H9 (cell line): ENCODE measurements around the gene ELOVL3. TPM values are rescaled to one million over a fixed set of nuclear protein-coding genes. Genes with fewer than 3 reads are reported as not detected.

ENCODE experiments used
- DNase-seq: peaks from one replicate; pipeline ENCODE4 v3.0.0-alpha.2; 2017
- H2AFZ ChIP-seq: one replicate; pipeline ENCODE4 v1.6.1; 2013; ENCODE audit warnings: mild to moderate bottlenecking, low read length, control low read depth, moderate library complexity
- H2AK5ac ChIP-seq: 2 replicates; pipeline ENCODE4 v1.6.1; 2013; ENCODE audit warnings: low read length, control low read depth, mixed read lengths; ENCODE audit not compliant: insufficient read length
- H2BK120ac ChIP-seq: one replicate; pipeline ENCODE4 v1.6.1; 2013; ENCODE audit warnings: low read depth, mild to moderate bottlenecking, low read length, control low read depth, inconsistent platforms; ENCODE audit not compliant: poor library complexity, severe bottlenecking
- H2BK12ac ChIP-seq: 2 replicates; pipeline ENCODE4 v1.6.1; 2013; ENCODE audit warnings: low read length, control low read depth, mixed read lengths, low read depth; ENCODE audit not compliant: insufficient read length
- H2BK15ac ChIP-seq: 2 replicates; pipeline ENCODE4 v1.6.1; 2013; ENCODE audit warnings: low read depth, low read length, control low read depth
- H2BK20ac ChIP-seq: one replicate; pipeline ENCODE4 v1.6.1; 2013; ENCODE audit warnings: low read depth, mild to moderate bottlenecking, low read length, control low read depth, inconsistent platforms; ENCODE audit not compliant: poor library complexity, severe bottlenecking
- H2BK5ac ChIP-seq: 2 replicates; pipeline ENCODE4 v1.6.1; 2013; ENCODE audit warnings: low read length, control low read depth, mixed read lengths; ENCODE audit not compliant: insufficient read length
- H3K14ac ChIP-seq: 2 replicates; pipeline ENCODE4 v1.6.1; 2013; ENCODE audit warnings: low read length, control low read depth; ENCODE audit not compliant: insufficient read depth
- H3K18ac ChIP-seq: 2 replicates; pipeline ENCODE4 v1.6.1; 2013; ENCODE audit warnings: low read depth, mild to moderate bottlenecking, mixed read lengths, low read length, control low read depth; ENCODE audit not compliant: insufficient read length
- H3K23ac ChIP-seq: 2 replicates; pipeline ENCODE4 v1.6.1; 2013; ENCODE audit warnings: low read length, control low read depth, mixed read lengths, low read depth; ENCODE audit not compliant: insufficient read length
- H3K23me2 ChIP-seq: 2 replicates; pipeline ENCODE4 v1.6.1; 2013; ENCODE audit warnings: low read depth, mild to moderate bottlenecking, mixed read lengths, low read length, control low read depth; ENCODE audit not compliant: insufficient read length, poor library complexity, severe bottlenecking
- H3K27ac ChIP-seq: 2 replicates; pipeline ENCODE4 v1.5.1; 2013; ENCODE audit warnings: low read length, control low read depth, mixed read lengths, low read depth; ENCODE audit not compliant: insufficient read length
- H3K27me3 ChIP-seq: 2 replicates; pipeline ENCODE4 v1.6.1; 2013; ENCODE audit warnings: low read length, control low read depth, inconsistent platforms; ENCODE audit not compliant: insufficient read depth
- H3K4ac ChIP-seq: 2 replicates; pipeline ENCODE4 v1.6.1; 2013; ENCODE audit warnings: low read depth, mild to moderate bottlenecking, control low read depth, inconsistent platforms, low read length, moderate library complexity
- H3K4me1 ChIP-seq: 2 replicates; pipeline ENCODE4 v1.6.1; 2013; ENCODE audit warnings: low read length, control low read depth, inconsistent platforms; ENCODE audit not compliant: insufficient read depth
- H3K4me2 ChIP-seq: 2 replicates; pipeline ENCODE4 v1.6.1; 2013; ENCODE audit warnings: low read length, control low read depth, mixed read lengths; ENCODE audit not compliant: insufficient read length, insufficient read depth
- H3K56ac ChIP-seq: 2 replicates; pipeline ENCODE4 v1.6.1; 2013; ENCODE audit warnings: low read depth, mild to moderate bottlenecking, mixed read lengths, low read length, control low read depth; ENCODE audit not compliant: insufficient read length
- H3K79me1 ChIP-seq: 2 replicates; pipeline ENCODE4 v1.6.1; 2013; ENCODE audit warnings: low read depth, mild to moderate bottlenecking, moderate library complexity, low read length, control low read depth, inconsistent platforms; ENCODE audit not compliant: insufficient read depth, poor library complexity, severe bottlenecking
- H3K79me2 ChIP-seq: 2 replicates; pipeline ENCODE4 v1.6.1; 2013; ENCODE audit warnings: low read length, control low read depth, inconsistent platforms; ENCODE audit not compliant: insufficient read depth
- H3K9ac ChIP-seq: 2 replicates; pipeline ENCODE4 v1.6.1; 2013; ENCODE audit warnings: low read length, control low read depth, mixed read lengths; ENCODE audit not compliant: insufficient read length; ENCODE audit errors: extremely low read depth
- H3K9me3 ChIP-seq: one replicate; pipeline ENCODE4 v1.6.1; 2013; ENCODE audit warnings: low read depth, low read length, inconsistent platforms; ENCODE audit not compliant: control insufficient read depth
- H3T11ph ChIP-seq: one replicate; pipeline ENCODE4 v1.6.1; 2013; ENCODE audit warnings: mild to moderate bottlenecking, low read length, control low read depth, inconsistent platforms
- H4K20me1 ChIP-seq: one replicate; pipeline ENCODE4 v1.6.1; 2013; ENCODE audit not compliant: control insufficient read depth, insufficient read length, insufficient read depth
- H4K5ac ChIP-seq: 2 replicates; pipeline ENCODE4 v1.6.1; 2013; ENCODE audit warnings: low read depth, mild to moderate bottlenecking, mixed read lengths, low read length, control low read depth; ENCODE audit not compliant: insufficient read length
- H4K8ac ChIP-seq: replicated peaks from 2 replicates; pipeline ENCODE4 v1.6.1; 2013; ENCODE audit warnings: low read length, control low read depth, mixed read lengths, low read depth; ENCODE audit not compliant: insufficient read length
- H4K91ac ChIP-seq: 2 replicates; pipeline ENCODE4 v1.6.1; 2013; ENCODE audit warnings: low read depth, mild to moderate bottlenecking, moderate library complexity, mixed read lengths, low read length, control low read depth; ENCODE audit not compliant: insufficient read length
- H3K27ac Mint-ChIP-seq, 3 experiments: 2 replicates in 2 of 3; 3 replicates in 1 of 3; pipeline ENCODE4 v1.8.0; 2020 to 2021; ENCODE audit warnings: mixed read lengths in 3 of 3, mild to moderate bottlenecking in 1 of 3, moderate library complexity in 1 of 3
- H3K27me3 Mint-ChIP-seq: 2 replicates; pipeline ENCODE4 v1.8.0; 2021; ENCODE audit warnings: low read depth, mild to moderate bottlenecking, moderate library complexity, mixed read lengths
- H3K36me3 Mint-ChIP-seq, 3 experiments: 2 replicates in 2 of 3; 3 replicates in 1 of 3; pipeline ENCODE4 v1.8.0; 2020 to 2021; ENCODE audit warnings: low read depth in 3 of 3, mixed read lengths in 3 of 3; ENCODE audit not compliant: insufficient read depth in 1 of 3
- H3K4me1 Mint-ChIP-seq, 2 experiments: 2 replicates each; pipeline ENCODE4 v1.8.0; 2020; ENCODE audit warnings: mixed read lengths in 2 of 2
- H3K4me3 Mint-ChIP-seq, 2 experiments: 2 replicates in 1 of 2; 3 replicates in 1 of 2; pipeline ENCODE4 v1.8.0; 2020 to 2021; ENCODE audit warnings: mild to moderate bottlenecking in 2 of 2, mixed read lengths in 2 of 2, moderate library complexity in 1 of 2
- H3K9me3 Mint-ChIP-seq, 2 experiments: 2 replicates in 1 of 2; 3 replicates in 1 of 2; pipeline ENCODE4 v1.8.0; 2020; ENCODE audit warnings: mild to moderate bottlenecking in 2 of 2, mixed read lengths in 2 of 2, moderate library complexity in 1 of 2
- CTCF ChIP-seq: fragments of 200-600 bp; sonication (generic); conservative IDR thresholded peaks from 3 replicates; pipeline ENCODE4 v1.8.0; 2021; ENCODE audit warnings: antibody characterized with exemption, mild to moderate bottlenecking
- WGBS: extraction: QIAGEN DNeasy Blood & Tissue Kit; methylation state at CpG from one replicate; pipeline ENCODE4 v1.1.7; 2013; ENCODE audit warnings: missing lambda C conversion rate, low lambda C conversion rate, mixed read lengths; ENCODE audit not compliant: insufficient read length; ENCODE audit errors: extremely low coverage; 5-methylcytosine and 5-hydroxymethylcytosine counted together
- total RNA-seq: library from RNA; stranded (reverse); gene quantifications from 2 replicates; pipeline ENCODE4 v1.2.1, GENCODE V29; 2021

Gene ELOVL3
- total RNA-seq, 1 experiment from 2014 or later: not detected

- Histone ChIP-seq H3K9me3 (peaks cover 12% of the 10 kb centered on the region), H3K27me3 (no peaks in the 10 kb centered on the region), H4K8ac (no peak overlapping the region), H2BK12ac (no peak overlapping the region), H3K4me2 (no peak overlapping the region), H2BK5ac (no peak overlapping the region), H3K56ac (no peak overlapping the region), H2BK20ac (no peak overlapping the region), H2BK15ac (no peak overlapping the region), H2AFZ (no peak overlapping the region), H3K9ac (no peak overlapping the region), H2BK120ac (no peak overlapping the region), H4K5ac (no peak overlapping the region), H3K18ac (no peak overlapping the region), H3T11ph (no peak overlapping the region), H3K4ac (no peak overlapping the region), H3K79me2 (no peaks in the 10 kb centered on the region), H4K91ac (no peak overlapping the region), H3K23ac (no peak overlapping the region), H3K14ac (no peak overlapping the region), H3K4me1 (no peaks in the 10 kb centered on the region), H3K27ac (no peak overlapping the region), H3K23me2 (no peaks in the 10 kb centered on the region), H2AK5ac (no peak overlapping the region), H4K20me1 (no peaks in the 10 kb centered on the region), H3K79me1 (no peaks in the 10 kb centered on the region)
- no peak overlapping the region for H3K27ac Mint-ChIP-seq
- WGBS: no CpG with 5 or more reads among the region's 1 CpG
- no peak overlapping the region; a peak in 1 of 5 replicates for H3K4me3 Mint-ChIP-seq
- no peak for DNase-seq
- no peaks in the 10 kb centered on the region for H3K4me1 Mint-ChIP-seq
- peaks cover 56% of the 10 kb centered on the region for H3K27me3 Mint-ChIP-seq
- H3K36me3 Mint-ChIP-seq: no peaks in the 10 kb centered on the region; a peak in 2 of 7 replicates
- H3K9me3 Mint-ChIP-seq: peaks cover 29 to 49% of the 10 kb centered on the region in 2 experiments
- no peak for TF ChIP-seq CTCF
Observed at GRCh38 chr10:102202386-102202785, 23.7 kb upstream of the ELOVL3 start.
